Astrocyte of the cerebellum (primary cell): ENCODE measurements around the gene DMAC2.
"Not testable (repeated sequence)": the region's sequence is repeated elsewhere in the genome, so short reads cannot be mapped to it uniquely, and the experiment has no call there.

Experiments used
- DNase-seq: peaks from one replicate; pipeline ENCODE4 v3.0.0-alpha.2; 2011; ENCODE audit warnings: low read depth
- H3K4me3 ChIP-seq: 2 replicates; pipeline ENCODE4 v1.5.1; 2011; ENCODE audit warnings: mild to moderate bottlenecking, low read depth, low read length, moderate library complexity
- CTCF ChIP-seq: IDR thresholded peaks from 2 replicates; pipeline ENCODE4 v1.5.1; 2012; ENCODE audit warnings: low read length, low read depth, moderate library complexity, mild to moderate bottlenecking; ENCODE audit errors: missing control alignments
- in situ Hi-C: cut with HindIII; loops from 2 replicates; pipeline ENCODE4 v1.10.0; 2017; ENCODE audit warnings: low sequenced_read_pairs

The DMAC2 gene

GRCh38 chr19:41386442-41386841 lies 53.3 kb downstream of the DMAC2 start:
- DNase-seq: no peak
- in situ Hi-C loops: no loop called here
- no peak for TF ChIP-seq CTCF
- no peak overlapping the region for H3K4me3 ChIP-seq

DNA sequence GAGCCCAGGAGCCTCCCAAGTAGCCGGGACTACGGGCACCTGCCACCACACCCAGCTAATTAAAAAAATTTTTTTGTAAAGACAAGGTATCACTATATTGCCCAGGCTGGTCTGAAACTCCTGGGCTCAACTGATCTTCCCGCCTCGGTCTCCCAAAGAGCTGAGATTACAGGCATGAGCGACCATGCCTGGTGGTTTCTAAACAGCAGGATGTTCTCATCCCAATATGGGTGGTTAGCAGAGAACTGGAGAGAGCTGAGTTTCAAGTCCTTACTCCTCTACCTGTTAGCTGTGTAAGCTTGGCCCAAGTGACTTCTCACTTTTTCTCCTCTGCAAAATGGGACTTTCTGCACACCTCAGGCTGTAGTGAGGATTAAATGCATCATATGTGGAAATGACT lies 55.4 kb downstream of the DMAC2 start:
- no peak for TF ChIP-seq CTCF
- in situ Hi-C loops: no loop called here
- DNase-seq: no peak
- no peak overlapping the region for H3K4me3 ChIP-seq

DNA sequence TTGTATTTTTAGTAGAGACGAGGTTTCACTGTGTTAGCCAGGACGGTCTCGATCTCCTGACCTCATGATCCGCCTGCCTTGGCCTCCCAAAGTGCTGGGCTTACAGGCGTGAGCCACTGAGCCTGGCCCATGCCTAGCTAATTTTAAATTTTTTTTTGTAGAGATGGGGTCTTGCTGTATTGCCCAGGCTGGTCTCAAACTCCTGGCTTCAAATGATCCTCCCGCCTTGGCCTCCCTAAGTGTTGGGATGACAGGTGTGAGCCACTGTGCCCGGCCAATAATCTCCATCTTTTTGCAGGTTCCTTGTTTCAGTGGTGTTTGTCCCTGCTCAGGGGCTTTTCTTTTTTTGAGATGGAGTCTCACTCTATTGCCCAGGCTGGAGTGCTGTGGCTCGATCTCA lies 58.2 kb downstream of the DMAC2 start:
- in situ Hi-C loops, DNase-seq, H3K4me3 ChIP-seq: not testable (repeated sequence)
